Upper lobe of right lung (tissue), 1 donor: ENCODE data around the gene KRTAP10-12. TPM values are rescaled to one million over a fixed set of nuclear protein-coding genes. Genes with fewer than 3 reads are reported as not detected.

Experiments
- ATAC-seq: fragments of 200-7000 bp; cut with Tn5 transposase; one replicate; pipeline ENCODE4 v1.9.1; 2020; ENCODE audit warnings: mild to moderate bottlenecking, moderate library complexity
- DNase-seq: peaks from one replicate; pipeline ENCODE4 v3.0.0-alpha.2; 2020
- H3K27ac ChIP-seq: fragments of 200-600 bp; one replicate; pipeline ENCODE4 v1.8.0; 2022
- H3K27me3 ChIP-seq: fragments of 200-600 bp; one replicate; pipeline ENCODE4 v1.8.0; 2022; ENCODE audit warnings: mild to moderate bottlenecking
- H3K36me3 ChIP-seq: fragments of 200-600 bp; one replicate; pipeline ENCODE4 v1.8.0; 2022
- H3K4me1 ChIP-seq: fragments of 200-600 bp; one replicate; pipeline ENCODE4 v1.8.0; 2022
- H3K4me3 ChIP-seq: fragments of 200-600 bp; one replicate; pipeline ENCODE4 v1.8.0; 2022; ENCODE audit warnings: mild to moderate bottlenecking
- H3K9me3 ChIP-seq: fragments of 200-600 bp; one replicate; pipeline ENCODE4 v1.8.0; 2022
- intact Hi-C: fragments of 100-400 bp; cut with DNase I; formaldehyde crosslinking; loops from one replicate; pipeline ENCODE4 v1.11.0; 2022
- total RNA-seq: library from RNA; stranded (reverse); fragmentation: NEBNext Ultra II Directional; extraction: Animal tissue kit (Norgen Biotek cat#: 25700); gene quantifications from one replicate; pipeline ENCODE4 v1.2.1, GENCODE V29; 2021
- TF ChIP-seq, protein P1 (sequence below): fragments of 200-600 bp; IDR thresholded peaks from one replicate; pipeline ENCODE4 v1.8.0; 2022; ENCODE audit warnings: antibody characterized with exemption
- donor health status: DM: no; HTN: yes; CAD: no; lungs with severe emphysema.

Gene KRTAP10-12
- total RNA-seq, 1 donor from 2014 or later, result not detected

- intact Hi-C loops, result no loop called here
- no peak within 1 kb of the TSS for H3K27ac ChIP-seq
- no peaks in the 10 kb centered on the region for H3K9me3 ChIP-seq
- DNase-seq, result no peak
- ATAC-seq, result no peak
- no peaks in the 10 kb centered on the region for H3K36me3 ChIP-seq
- no peaks in the 10 kb centered on the region for H3K4me1 ChIP-seq
- H3K27me3 ChIP-seq, result no peaks in the 10 kb centered on the region
- no peak within 1 kb of the TSS for H3K4me3 ChIP-seq
- TF ChIP-seq, protein P1, sequence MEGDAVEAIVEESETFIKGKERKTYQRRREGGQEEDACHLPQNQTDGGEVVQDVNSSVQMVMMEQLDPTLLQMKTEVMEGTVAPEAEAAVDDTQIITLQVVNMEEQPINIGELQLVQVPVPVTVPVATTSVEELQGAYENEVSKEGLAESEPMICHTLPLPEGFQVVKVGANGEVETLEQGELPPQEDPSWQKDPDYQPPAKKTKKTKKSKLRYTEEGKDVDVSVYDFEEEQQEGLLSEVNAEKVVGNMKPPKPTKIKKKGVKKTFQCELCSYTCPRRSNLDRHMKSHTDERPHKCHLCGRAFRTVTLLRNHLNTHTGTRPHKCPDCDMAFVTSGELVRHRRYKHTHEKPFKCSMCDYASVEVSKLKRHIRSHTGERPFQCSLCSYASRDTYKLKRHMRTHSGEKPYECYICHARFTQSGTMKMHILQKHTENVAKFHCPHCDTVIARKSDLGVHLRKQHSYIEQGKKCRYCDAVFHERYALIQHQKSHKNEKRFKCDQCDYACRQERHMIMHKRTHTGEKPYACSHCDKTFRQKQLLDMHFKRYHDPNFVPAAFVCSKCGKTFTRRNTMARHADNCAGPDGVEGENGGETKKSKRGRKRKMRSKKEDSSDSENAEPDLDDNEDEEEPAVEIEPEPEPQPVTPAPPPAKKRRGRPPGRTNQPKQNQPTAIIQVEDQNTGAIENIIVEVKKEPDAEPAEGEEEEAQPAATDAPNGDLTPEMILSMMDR, result no peak
Measured at GRCh38 chr21:44666401-44667320, 30.3 kb upstream of the KRTAP10-12 start, which contains the start of gene KRTAP12-2. Gene KRTAP12-2, minus strand, starts transcription at chr21:44666927. Its CDS starts 41 bp downstream, at chr21:44666886.

GRCh38 chr21:44667612-44668011 is 29.4 kb upstream of the KRTAP10-12 start:
- Histone ChIP-seq H3K4me3 (no peak overlapping the region), H3K36me3 (no peaks in the 10 kb centered on the region), H3K27me3 (no peaks in the 10 kb centered on the region), H3K9me3 (no peaks in the 10 kb centered on the region), H3K4me1 (no peaks in the 10 kb centered on the region), H3K27ac (no peak overlapping the region)
- ATAC-seq (no peak), DNase-seq (no peak)
- intact Hi-C loops, result no loop called here
- TF ChIP-seq, protein P1, result no peak

DNA sequence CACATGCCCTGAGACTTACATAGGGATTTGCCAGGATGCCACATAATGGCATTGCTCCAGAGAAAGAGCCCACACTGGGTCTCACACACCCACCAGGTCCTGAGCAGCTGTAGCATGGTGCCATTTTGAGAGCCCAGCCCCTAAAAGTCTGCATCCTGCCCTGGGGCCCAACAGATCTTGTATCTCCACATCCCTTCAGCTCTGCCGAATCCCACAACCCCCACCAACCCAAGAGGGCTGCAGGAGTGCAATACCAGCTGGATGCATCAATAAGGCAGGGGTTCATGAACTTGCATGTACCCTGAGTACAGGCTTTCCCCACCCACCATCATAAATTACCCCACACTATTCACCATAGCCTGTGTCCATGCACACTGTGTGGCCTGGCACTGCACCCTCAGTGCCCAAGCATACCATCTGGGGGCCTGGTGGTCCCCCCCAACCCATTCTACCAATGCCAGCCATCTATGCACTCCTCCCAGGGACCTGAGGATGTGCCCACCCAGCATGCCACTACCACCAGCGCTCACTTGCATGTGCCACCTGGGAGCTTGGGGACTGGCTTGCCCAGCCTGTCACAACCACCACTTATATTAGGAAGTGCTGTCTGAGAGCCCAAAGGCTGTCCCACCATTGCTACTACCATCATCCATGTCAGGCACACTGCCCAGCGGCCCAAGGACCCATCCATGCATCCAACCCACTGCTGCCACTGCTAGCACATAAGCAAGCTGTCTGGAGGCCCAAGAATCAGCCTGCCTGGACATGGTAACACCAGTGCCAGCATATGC is 26.1 kb upstream of the KRTAP10-12 start:
- H3K9me3 ChIP-seq, result no peaks in the 10 kb centered on the region
- ATAC-seq, result no peak
- TF ChIP-seq, protein P1, result no peak
- intact Hi-C loops, result no loop called here
- H3K4me1 ChIP-seq, result no peaks in the 10 kb centered on the region
- no peaks in the 10 kb centered on the region for H3K36me3 ChIP-seq
- H3K4me3 ChIP-seq, result no peak overlapping the region
- DNase-seq, result no peak
- no peak overlapping the region for H3K27ac ChIP-seq
- H3K27me3 ChIP-seq, result no peaks in the 10 kb centered on the region

DNA sequence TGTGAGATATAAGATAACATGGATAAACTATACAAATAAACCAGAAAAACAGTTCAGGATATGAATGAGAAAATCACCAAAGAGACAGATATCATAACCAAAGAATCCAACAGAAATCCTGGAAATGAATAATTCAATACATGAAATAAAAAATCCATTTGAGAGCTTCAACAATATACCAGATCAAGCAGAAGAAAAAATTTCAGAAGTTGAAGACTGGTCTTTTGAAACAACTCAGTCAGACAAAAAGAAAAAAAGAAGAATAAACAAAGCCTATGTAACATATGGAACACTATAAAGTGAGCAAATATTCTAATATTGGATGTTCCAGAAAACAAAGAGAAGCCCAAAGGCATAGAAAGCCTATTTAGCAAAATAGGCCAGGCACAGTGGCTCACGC is 25.1 kb upstream of the KRTAP10-12 start:
- TF ChIP-seq, protein P1, result no peak
- no peaks in the 10 kb centered on the region for H3K9me3 ChIP-seq
- H3K27ac ChIP-seq, result no peak overlapping the region
- H3K27me3 ChIP-seq, result no peaks in the 10 kb centered on the region
- no peaks in the 10 kb centered on the region for H3K36me3 ChIP-seq
- no peak for DNase-seq
- no peaks in the 10 kb centered on the region for H3K4me1 ChIP-seq
- intact Hi-C loops, result no loop called here
- no peak for ATAC-seq
- no peak overlapping the region for H3K4me3 ChIP-seq

DNA sequence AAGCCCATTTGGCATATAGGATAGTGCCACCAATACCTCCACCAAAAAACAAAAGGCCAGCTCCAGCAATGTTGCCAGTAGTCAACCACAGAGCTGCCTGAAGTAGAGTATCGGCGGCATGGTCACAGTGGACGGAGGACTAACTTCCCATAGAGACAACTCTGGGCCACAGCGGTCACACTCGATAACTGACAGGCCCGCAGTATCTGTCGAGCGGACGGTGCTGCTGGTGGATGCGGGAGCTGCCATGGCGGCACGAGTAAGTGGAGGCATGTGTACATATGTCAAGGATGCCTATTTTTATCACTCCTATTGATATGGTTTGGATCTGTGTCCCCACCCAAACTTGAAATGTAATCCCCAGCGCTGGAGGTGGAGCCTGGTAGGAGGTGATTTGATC is 19.1 kb upstream of the KRTAP10-12 start:
- Histone ChIP-seq H3K4me1 (no peaks in the 10 kb centered on the region), H3K9me3 (no peaks in the 10 kb centered on the region), H3K27me3 (peaks cover 5% of the 10 kb centered on the region), H3K27ac (no peak overlapping the region), H3K36me3 (no peaks in the 10 kb centered on the region), H3K4me3 (no peak overlapping the region)
- DNase-seq, result no peak
- TF ChIP-seq, protein P1, result no peak
- no peak for ATAC-seq
- intact Hi-C loops, result no loop called here
